GM23338 (cell line): Measurements from ENCODE around the gene CIDEB.
"Not testable (repeated sequence)": the region's sequence is repeated elsewhere in the genome, so short reads cannot be mapped to it uniquely, and the experiment has no call there.

Experiments
- EZH2 ChIP-seq: fragments of 200-600 bp; sonication (generic); IDR thresholded peaks from one replicate; pipeline ENCODE4 v1.8.0; 2017; ENCODE audit warnings: antibody characterized with exemption, mild to moderate bottlenecking, low read depth; ENCODE audit not compliant: unreplicated experiment
- JUNB ChIP-seq: IDR thresholded peaks from one replicate; pipeline ENCODE4 v1.6.1; 2016; ENCODE audit warnings: antibody characterized with exemption; ENCODE audit not compliant: unreplicated experiment
- POLR2AphosphoS5 ChIP-seq: IDR thresholded peaks from 2 replicates; pipeline ENCODE4 v1.6.1; 2016; ENCODE audit warnings: antibody characterized with exemption, low read depth
- TF ChIP-seq, protein P1 (sequence below), 2 experiments: fragments of 200-600 bp in 1 of 2; sonication (generic) in 1 of 2; conservative IDR thresholded peaks; 2 replicates each; pipeline versions ENCODE4 v1.5.1 to v1.6.1; 2016 to 2017; ENCODE audit warnings: antibody characterized with exemption in 2 of 2, low read depth in 2 of 2, mild to moderate bottlenecking in 2 of 2, moderate library complexity in 1 of 2

DNA sequence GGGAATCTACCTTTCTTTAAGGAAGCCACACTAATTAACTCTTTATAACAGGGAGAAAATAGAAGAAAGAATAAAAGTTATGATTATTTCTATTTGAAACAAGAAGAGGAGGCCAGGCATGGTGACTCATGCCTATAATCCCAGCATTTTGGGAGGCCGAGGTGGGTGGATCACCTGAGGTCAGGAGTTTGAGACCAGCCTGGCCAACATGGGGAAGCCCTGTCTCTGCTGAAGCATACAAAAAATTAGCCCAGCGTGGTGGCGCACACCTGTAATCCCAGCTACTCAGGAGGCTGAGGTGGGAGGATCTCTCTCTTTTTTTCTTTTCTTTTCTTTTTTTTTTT is 46.7 kb upstream of the CIDEB start:
- TF ChIP-seq, protein P1, sequence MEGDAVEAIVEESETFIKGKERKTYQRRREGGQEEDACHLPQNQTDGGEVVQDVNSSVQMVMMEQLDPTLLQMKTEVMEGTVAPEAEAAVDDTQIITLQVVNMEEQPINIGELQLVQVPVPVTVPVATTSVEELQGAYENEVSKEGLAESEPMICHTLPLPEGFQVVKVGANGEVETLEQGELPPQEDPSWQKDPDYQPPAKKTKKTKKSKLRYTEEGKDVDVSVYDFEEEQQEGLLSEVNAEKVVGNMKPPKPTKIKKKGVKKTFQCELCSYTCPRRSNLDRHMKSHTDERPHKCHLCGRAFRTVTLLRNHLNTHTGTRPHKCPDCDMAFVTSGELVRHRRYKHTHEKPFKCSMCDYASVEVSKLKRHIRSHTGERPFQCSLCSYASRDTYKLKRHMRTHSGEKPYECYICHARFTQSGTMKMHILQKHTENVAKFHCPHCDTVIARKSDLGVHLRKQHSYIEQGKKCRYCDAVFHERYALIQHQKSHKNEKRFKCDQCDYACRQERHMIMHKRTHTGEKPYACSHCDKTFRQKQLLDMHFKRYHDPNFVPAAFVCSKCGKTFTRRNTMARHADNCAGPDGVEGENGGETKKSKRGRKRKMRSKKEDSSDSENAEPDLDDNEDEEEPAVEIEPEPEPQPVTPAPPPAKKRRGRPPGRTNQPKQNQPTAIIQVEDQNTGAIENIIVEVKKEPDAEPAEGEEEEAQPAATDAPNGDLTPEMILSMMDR (conservative IDR thresholded peaks at IDR 0.05; ENCODE audit: low read depth in 2 of 2): not testable (repeated sequence)
- TF ChIP-seq POLR2AphosphoS5, EZH2, JUNB: not testable (repeated sequence)
